HepG2 (cell line): Measurements from ENCODE around the gene GRIN3B. TPM values are rescaled to one million over a fixed set of nuclear protein-coding genes. Genes with fewer than 3 reads are reported as not detected.

Source experiments
- CREB1 ChIP-seq, 2 experiments: fragments of 450-650 bp in 1 of 2; IDR thresholded peaks; 2 replicates each; pipeline ENCODE4 v1.6.1; 2016 to 2017; ENCODE audit warnings: control low read depth in 1 of 2, mild to moderate bottlenecking in 1 of 2, missing compliant biosample characterization in 1 of 2, missing genetic modification characterization in 1 of 2
- ELF1 ChIP-seq: sonication (generic); formaldehyde crosslinking; IDR thresholded peaks from 2 replicates; pipeline ENCODE4 v1.4.0; 2020; ENCODE audit warnings: missing genetic modification reagents
- GTF3A ChIP-seq: sonication (generic); formaldehyde crosslinking; conservative IDR thresholded peaks from 2 replicates; pipeline ENCODE4 v1.4.0; 2020; ENCODE audit warnings: mild to moderate bottlenecking, missing genetic modification reagents
- HMG20B ChIP-seq: conservative IDR thresholded peaks from 2 replicates; pipeline ENCODE4 v1.6.1; 2016; ENCODE audit warnings: missing genetic modification reagents, missing compliant biosample characterization
- HMGA1 ChIP-seq: sonication (generic); formaldehyde crosslinking; conservative IDR thresholded peaks from 2 replicates; pipeline ENCODE4 v1.4.0; 2020; ENCODE audit warnings: missing genetic modification reagents
- IKZF4 ChIP-seq: sonication (generic); formaldehyde crosslinking; IDR thresholded peaks from 2 replicates; pipeline ENCODE4 v1.5.1; 2020; ENCODE audit warnings: borderline replicate concordance, mild to moderate bottlenecking, low read depth, missing genetic modification reagents; ENCODE audit errors: not compliant biosample characterization
- KLF11 ChIP-seq: IDR thresholded peaks from 2 replicates; pipeline ENCODE4 v1.6.1; 2016; ENCODE audit warnings: missing compliant biosample characterization
- PITX1 ChIP-seq: sonication (generic); formaldehyde crosslinking; IDR thresholded peaks from 2 replicates; pipeline ENCODE4 v1.5.1; 2020; ENCODE audit warnings: mild to moderate bottlenecking, missing genetic modification reagents
- POLR2A ChIP-seq, 2 experiments: IDR thresholded peaks; 2 replicates each; pipeline ENCODE4 v1.6.1; 2011; ENCODE audit warnings: low read depth in 2 of 2, low read length in 2 of 2, mild to moderate bottlenecking in 1 of 2, moderate library complexity in 1 of 2; ENCODE audit not compliant: insufficient read depth in 1 of 2
- RFXANK ChIP-seq: IDR thresholded peaks from 2 replicates; pipeline ENCODE4 v1.6.1; 2016
- SOX6 ChIP-seq, 2 experiments: fragments of 450-650 bp in 1 of 2; sonication (generic) in 1 of 2; formaldehyde crosslinking in 1 of 2; IDR thresholded peaks; 2 replicates each; pipeline versions ENCODE4 v1.4.0 to v1.6.1; 2017 to 2020; ENCODE audit warnings: antibody characterized with exemption in 1 of 2, mild to moderate bottlenecking in 1 of 2, missing genetic modification reagents in 1 of 2
- ZNF24 ChIP-seq: fragments of 450-650 bp; IDR thresholded peaks from 2 replicates; pipeline ENCODE4 v1.6.1; 2017; ENCODE audit warnings: antibody characterized with exemption, mild to moderate bottlenecking
- ZNF660 ChIP-seq: sonication (generic); formaldehyde crosslinking; IDR thresholded peaks from 2 replicates; pipeline ENCODE4 v1.5.1; 2020; ENCODE audit warnings: mild to moderate bottlenecking, low read depth, missing genetic modification reagents, borderline replicate concordance
- ZNF790 ChIP-seq: sonication (generic); formaldehyde crosslinking; IDR thresholded peaks from 2 replicates; pipeline ENCODE4 v1.8.0; 2022; ENCODE audit warnings: missing genetic modification reagents, mild to moderate bottlenecking, borderline replicate concordance
- polyA plus RNA-seq, 8 experiments: library from polyadenylated mRNA; depleted of rRNA in 3 of 8; stranded (reverse) in 7 of 8; unstranded in 1 of 8; fragments of >200 nt; fragmentation: Illumina TruSeq in 4 of 8; extraction: Trizol in 4 of 8; gene quantifications; 2 replicates each; pipeline versions ENCODE4 v1.2.1 to v1.2.3, GENCODE V29; 2011 to 2016; ENCODE audit warnings: low read depth in 4 of 8, missing spikeins in 1 of 8, mixed read lengths in 1 of 8; ENCODE audit not compliant: insufficient read depth in 1 of 8
- total RNA-seq, 5 experiments: library from RNA; depleted of rRNA; stranded (reverse); fragments of >200 nt; fragmentation: Illumina TruSeq; extraction: Trizol; gene quantifications; 2 replicates each; pipeline ENCODE4 v1.2.3, GENCODE V29; 2016; ENCODE audit warnings: low read depth in 1 of 5
- TF ChIP-seq, protein P1 (sequence below): sonication (generic); formaldehyde crosslinking; IDR thresholded peaks from 2 replicates; pipeline ENCODE4 v1.8.1; 2023; ENCODE audit warnings: mild to moderate bottlenecking, missing genetic modification reagents
- TF ChIP-seq, protein P2 (sequence below): sonication (generic); formaldehyde crosslinking; IDR thresholded peaks from 2 replicates; pipeline ENCODE4 v1.4.0; 2020; ENCODE audit warnings: mild to moderate bottlenecking, missing genetic modification reagents, borderline replicate concordance
- TF ChIP-seq, protein P3 (sequence below): sonication (generic); formaldehyde crosslinking; IDR thresholded peaks from 2 replicates; pipeline ENCODE4 v1.4.0; 2020; ENCODE audit warnings: missing genetic modification reagents
- TF ChIP-seq, protein P4 (sequence below): sonication (generic); formaldehyde crosslinking; conservative IDR thresholded peaks from 2 replicates; pipeline ENCODE4 v1.4.0; 2020; ENCODE audit warnings: missing genetic modification reagents

The GRIN3B gene
- total and polyA plus RNA-seq, 2 of the 13 experiments (the other 11 are each of a cell fraction or from before 2014, with no cell fraction given), result 0.07 to 0.20 TPM

DNA sequence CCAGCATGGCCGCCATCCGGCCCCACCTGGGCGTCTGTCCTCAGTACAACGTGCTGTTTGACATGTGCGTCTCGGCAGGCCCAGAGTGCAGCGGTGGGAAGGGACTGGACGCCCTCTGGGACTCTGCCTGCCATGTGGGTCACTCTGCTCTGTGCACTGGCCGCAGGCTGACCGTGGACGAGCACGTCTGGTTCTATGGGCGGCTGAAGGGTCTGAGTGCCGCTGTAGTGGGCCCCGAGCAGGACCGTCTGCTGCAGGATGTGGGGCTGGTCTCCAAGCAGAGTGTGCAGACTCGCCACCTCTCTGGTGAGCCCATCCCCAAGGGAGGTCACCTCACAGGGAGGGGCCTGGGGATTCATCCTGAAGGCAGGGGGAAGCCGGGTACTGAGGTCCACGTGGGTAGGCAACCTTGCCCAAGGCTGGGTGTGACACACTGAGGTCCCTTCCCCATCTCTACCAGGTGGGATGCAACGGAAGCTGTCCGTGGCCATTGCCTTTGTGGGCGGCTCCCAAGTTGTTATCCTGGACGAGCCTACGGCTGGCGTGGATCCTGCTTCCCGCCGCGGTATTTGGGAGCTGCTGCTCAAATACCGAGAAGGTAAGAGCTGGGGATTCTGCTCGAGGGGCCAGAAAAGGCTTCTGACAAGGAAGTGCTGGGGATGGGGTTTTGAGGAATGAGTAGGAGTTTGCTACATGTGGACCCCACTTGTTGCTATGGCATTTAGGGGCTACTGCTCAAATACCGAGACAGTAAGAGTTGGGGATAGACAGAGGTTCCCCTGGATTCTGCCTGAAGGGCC lies 51.0 kb downstream of the GRIN3B start (continued):
- TF ChIP-seq ZNF660 (CRISPR knock-in tag), result 0 out of 2 replicates have a peak, but pooled peaks have one; percentile 43
- peak; percentile 92 for TF ChIP-seq ZNF790 (CRISPR knock-in tag)
- TF ChIP-seq IKZF4 (CRISPR knock-in tag), result no peak
- TF ChIP-seq ZNF24, result no peak
- TF ChIP-seq HMG20B, result no peak
- TF ChIP-seq, protein P1, sequence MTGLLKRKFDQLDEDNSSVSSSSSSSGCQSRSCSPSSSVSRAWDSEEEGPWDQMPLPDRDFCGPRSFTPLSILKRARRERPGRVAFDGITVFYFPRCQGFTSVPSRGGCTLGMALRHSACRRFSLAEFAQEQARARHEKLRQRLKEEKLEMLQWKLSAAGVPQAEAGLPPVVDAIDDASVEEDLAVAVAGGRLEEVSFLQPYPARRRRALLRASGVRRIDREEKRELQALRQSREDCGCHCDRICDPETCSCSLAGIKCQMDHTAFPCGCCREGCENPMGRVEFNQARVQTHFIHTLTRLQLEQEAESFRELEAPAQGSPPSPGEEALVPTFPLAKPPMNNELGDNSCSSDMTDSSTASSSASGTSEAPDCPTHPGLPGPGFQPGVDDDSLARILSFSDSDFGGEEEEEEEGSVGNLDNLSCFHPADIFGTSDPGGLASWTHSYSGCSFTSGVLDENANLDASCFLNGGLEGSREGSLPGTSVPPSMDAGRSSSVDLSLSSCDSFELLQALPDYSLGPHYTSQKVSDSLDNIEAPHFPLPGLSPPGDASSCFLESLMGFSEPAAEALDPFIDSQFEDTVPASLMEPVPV (CRISPR knock-in tag), result peak; percentile 97
- TF ChIP-seq, protein P2, sequence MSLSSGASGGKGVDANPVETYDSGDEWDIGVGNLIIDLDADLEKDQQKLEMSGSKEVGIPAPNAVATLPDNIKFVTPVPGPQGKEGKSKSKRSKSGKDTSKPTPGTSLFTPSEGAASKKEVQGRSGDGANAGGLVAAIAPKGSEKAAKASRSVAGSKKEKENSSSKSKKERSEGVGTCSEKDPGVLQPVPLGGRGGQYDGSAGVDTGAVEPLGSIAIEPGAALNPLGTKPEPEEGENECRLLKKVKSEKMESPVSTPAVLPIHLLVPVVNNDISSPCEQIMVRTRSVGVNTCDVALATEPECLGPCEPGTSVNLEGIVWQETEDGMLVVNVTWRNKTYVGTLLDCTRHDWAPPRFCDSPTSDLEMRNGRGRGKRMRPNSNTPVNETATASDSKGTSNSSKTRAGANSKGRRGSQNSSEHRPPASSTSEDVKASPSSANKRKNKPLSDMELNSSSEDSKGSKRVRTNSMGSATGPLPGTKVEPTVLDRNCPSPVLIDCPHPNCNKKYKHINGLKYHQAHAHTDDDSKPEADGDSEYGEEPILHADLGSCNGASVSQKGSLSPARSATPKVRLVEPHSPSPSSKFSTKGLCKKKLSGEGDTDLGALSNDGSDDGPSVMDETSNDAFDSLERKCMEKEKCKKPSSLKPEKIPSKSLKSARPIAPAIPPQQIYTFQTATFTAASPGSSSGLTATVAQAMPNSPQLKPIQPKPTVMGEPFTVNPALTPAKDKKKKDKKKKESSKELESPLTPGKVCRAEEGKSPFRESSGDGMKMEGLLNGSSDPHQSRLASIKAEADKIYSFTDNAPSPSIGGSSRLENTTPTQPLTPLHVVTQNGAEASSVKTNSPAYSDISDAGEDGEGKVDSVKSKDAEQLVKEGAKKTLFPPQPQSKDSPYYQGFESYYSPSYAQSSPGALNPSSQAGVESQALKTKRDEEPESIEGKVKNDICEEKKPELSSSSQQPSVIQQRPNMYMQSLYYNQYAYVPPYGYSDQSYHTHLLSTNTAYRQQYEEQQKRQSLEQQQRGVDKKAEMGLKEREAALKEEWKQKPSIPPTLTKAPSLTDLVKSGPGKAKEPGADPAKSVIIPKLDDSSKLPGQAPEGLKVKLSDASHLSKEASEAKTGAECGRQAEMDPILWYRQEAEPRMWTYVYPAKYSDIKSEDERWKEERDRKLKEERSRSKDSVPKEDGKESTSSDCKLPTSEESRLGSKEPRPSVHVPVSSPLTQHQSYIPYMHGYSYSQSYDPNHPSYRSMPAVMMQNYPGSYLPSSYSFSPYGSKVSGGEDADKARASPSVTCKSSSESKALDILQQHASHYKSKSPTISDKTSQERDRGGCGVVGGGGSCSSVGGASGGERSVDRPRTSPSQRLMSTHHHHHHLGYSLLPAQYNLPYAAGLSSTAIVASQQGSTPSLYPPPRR (CRISPR knock-in tag), result peak; percentile 54; the same call in 1 of the 2 replicates
- 0 out of 2 replicates have a peak, but pooled peaks have one; percentile 41 for TF ChIP-seq GTF3A
- TF ChIP-seq CREB1 (IDR thresholded peaks at IDR 0.05), result no peak
- no peak for TF ChIP-seq CREB1 (CRISPR knock-in tag; IDR thresholded peaks at IDR 0.05)
- no peak for TF ChIP-seq HMGA1
- TF ChIP-seq, protein P3, sequence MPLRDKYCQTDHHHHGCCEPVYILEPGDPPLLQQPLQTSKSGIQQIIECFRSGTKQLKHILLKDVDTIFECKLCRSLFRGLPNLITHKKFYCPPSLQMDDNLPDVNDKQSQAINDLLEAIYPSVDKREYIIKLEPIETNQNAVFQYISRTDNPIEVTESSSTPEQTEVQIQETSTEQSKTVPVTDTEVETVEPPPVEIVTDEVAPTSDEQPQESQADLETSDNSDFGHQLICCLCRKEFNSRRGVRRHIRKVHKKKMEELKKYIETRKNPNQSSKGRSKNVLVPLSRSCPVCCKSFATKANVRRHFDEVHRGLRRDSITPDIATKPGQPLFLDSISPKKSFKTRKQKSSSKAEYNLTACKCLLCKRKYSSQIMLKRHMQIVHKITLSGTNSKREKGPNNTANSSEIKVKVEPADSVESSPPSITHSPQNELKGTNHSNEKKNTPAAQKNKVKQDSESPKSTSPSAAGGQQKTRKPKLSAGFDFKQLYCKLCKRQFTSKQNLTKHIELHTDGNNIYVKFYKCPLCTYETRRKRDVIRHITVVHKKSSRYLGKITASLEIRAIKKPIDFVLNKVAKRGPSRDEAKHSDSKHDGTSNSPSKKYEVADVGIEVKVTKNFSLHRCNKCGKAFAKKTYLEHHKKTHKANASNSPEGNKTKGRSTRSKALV (CRISPR knock-in tag), result no peak
- no peak for TF ChIP-seq ELF1 (CRISPR knock-in tag)
- TF ChIP-seq KLF11, result peak; percentile 23
- TF ChIP-seq, protein P4, sequence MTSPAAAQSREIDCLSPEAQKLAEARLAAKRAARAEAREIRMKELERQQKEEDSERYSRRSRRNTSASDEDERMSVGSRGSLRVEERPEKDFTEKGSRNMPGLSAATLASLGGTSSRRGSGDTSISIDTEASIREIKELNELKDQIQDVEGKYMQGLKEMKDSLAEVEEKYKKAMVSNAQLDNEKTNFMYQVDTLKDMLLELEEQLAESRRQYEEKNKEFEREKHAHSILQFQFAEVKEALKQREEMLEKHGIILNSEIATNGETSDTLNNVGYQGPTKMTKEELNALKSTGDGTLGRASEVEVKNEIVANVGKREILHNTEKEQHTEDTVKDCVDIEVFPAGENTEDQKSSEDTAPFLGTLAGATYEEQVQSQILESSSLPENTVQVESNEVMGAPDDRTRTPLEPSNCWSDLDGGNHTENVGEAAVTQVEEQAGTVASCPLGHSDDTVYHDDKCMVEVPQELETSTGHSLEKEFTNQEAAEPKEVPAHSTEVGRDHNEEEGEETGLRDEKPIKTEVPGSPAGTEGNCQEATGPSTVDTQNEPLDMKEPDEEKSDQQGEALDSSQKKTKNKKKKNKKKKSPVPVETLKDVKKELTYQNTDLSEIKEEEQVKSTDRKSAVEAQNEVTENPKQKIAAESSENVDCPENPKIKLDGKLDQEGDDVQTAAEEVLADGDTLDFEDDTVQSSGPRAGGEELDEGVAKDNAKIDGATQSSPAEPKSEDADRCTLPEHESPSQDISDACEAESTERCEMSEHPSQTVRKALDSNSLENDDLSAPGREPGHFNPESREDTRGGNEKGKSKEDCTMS (CRISPR knock-in tag), result no peak
- no peak for TF ChIP-seq SOX6 (IDR thresholded peaks at IDR 0.05)
- TF ChIP-seq SOX6 (CRISPR knock-in tag; IDR thresholded peaks at IDR 0.05), result no peak; the same call in 1 of the 2 replicates
- peak; percentile 34 to 86; a peak in 3 of 4 replicates for TF ChIP-seq POLR2A (IDR thresholded peaks at IDR 0.05; ENCODE audit: insufficient read depth in 1 of 2, low read depth in 2 of 2, low read length in 2 of 2)
- peak; percentile 75 for TF ChIP-seq PITX1 (CRISPR knock-in tag)
- no peak for TF ChIP-seq RFXANK (CRISPR knock-in tag)
